Retinal pigment epithelial cell (primary cell): ENCODE results near the gene TNIK.

Source experiments
- DNase-seq: peaks from one replicate; pipeline ENCODE4 v3.0.0-alpha.2; 2010; ENCODE audit warnings: low read depth
- H3K4me3 ChIP-seq: 2 replicates; pipeline ENCODE4 v1.5.1; 2011; ENCODE audit warnings: mild to moderate bottlenecking, low read length, control low read depth, moderate library complexity
- TF ChIP-seq, protein P1 (sequence below): conservative IDR thresholded peaks from 2 replicates; pipeline ENCODE4 v1.5.1; 2011; ENCODE audit warnings: low read depth, low read length, control low read depth, inconsistent platforms

TNIK gene

DNA sequence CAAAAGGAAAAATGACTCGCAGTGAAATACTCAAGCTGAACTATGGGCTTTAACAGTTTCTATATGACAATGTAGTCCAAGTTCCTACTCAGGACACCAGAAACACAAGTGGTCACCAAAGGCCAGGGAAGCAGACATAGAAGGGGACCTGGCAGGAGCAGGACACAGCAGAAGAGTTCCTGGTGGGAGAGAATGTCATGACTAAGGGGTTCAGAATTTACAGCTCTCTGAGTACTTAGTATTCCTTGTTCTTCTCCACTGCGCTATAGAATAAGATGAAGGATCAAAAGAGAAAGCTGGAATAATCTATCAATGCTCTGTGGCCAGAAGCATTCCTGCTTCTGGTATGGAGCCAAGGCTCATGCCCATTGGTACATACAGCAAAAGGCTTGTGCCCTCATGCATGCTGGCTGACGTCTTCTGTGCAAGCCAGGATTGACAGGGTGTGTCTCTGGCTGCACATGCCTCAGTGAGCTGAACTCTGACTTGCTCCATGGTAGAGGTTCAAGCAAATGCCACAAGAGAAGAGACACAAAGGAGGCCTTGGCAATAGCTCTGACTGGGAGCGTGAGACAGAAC is 305.0 kb downstream of the TNIK start:
- TF ChIP-seq, protein P1, sequence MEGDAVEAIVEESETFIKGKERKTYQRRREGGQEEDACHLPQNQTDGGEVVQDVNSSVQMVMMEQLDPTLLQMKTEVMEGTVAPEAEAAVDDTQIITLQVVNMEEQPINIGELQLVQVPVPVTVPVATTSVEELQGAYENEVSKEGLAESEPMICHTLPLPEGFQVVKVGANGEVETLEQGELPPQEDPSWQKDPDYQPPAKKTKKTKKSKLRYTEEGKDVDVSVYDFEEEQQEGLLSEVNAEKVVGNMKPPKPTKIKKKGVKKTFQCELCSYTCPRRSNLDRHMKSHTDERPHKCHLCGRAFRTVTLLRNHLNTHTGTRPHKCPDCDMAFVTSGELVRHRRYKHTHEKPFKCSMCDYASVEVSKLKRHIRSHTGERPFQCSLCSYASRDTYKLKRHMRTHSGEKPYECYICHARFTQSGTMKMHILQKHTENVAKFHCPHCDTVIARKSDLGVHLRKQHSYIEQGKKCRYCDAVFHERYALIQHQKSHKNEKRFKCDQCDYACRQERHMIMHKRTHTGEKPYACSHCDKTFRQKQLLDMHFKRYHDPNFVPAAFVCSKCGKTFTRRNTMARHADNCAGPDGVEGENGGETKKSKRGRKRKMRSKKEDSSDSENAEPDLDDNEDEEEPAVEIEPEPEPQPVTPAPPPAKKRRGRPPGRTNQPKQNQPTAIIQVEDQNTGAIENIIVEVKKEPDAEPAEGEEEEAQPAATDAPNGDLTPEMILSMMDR: no peak
- H3K4me3 ChIP-seq: no peak overlapping the region
- no peak for DNase-seq

- TF ChIP-seq, protein P1: no peak
- no peak for DNase-seq
- no peak overlapping the region for H3K4me3 ChIP-seq
Observed at GRCh38 chr3:171150945-171151344, 309.3 kb downstream of the TNIK start.

DNA sequence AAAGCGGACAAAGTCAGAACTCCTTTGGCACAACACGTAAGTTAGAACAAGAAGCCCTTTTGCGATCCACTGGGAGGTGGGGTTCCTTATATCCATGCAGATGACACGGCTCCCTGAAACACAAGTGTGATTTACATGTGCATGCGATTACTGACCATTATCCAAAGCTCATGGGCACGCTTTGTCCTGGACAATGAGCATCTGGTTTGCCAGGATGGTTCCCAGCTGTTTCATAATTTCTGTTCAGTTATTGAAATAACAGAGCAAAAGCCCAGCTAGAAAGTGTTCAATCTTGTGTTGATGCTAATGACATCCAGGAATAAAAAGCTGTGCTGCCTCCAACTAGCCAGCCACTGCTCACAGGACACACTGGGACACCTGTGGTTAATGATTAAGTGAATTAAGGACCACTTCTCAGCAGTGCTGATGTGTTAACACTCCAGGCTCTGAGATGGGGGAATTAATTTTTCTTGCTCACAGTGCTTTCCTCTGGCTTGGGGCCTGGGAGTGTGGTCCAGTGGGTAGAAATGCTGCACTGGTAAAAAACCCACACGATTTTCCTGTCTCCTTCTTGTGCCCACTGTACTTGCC is 310.6 kb downstream of the TNIK start:
- no peak for DNase-seq
- no peak overlapping the region for H3K4me3 ChIP-seq
- TF ChIP-seq, protein P1: no peak

DNA sequence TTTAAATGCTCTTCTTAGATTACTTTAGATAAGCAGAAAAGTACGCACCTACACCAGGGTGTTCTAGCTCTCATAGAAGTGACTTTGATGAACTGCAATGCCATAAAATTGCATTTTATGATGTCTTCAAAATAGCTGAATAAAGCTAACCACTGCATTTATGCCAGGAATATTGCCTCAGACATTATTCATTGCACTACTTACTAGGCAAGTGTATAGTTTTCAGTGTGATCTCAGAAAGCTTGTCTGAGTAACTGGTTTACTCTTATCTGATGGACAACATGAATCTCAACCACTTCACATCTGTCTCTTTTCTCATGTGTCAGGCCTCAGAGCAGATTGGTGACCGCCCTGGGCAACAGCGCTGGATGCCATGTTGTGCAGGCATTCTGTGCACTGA is 314.4 kb downstream of the TNIK start:
- TF ChIP-seq, protein P1: no peak
- no peak overlapping the region for H3K4me3 ChIP-seq
- DNase-seq: no peak

DNA sequence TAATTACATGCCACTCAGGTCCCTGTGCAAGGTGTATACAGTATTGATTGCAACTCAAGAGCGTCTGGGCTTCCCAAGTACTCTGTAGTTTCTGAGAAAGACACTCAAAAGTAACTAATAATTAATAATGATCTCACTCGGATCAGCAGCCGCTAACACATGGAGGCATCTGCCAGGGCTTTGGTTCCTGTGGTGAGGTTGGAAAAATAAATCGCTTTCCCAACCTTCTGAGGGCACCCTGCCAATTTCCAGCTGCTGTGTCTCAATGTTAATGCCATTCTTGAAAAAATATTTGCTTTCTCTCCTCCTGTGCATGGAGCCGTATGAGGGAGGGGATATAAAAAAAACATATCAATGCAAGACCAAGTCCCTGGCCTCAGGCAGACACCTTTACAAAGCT is 317.2 kb downstream of the TNIK start:
- TF ChIP-seq, protein P1: no peak
- no peak overlapping the region for H3K4me3 ChIP-seq
- DNase-seq: no peak

DNA sequence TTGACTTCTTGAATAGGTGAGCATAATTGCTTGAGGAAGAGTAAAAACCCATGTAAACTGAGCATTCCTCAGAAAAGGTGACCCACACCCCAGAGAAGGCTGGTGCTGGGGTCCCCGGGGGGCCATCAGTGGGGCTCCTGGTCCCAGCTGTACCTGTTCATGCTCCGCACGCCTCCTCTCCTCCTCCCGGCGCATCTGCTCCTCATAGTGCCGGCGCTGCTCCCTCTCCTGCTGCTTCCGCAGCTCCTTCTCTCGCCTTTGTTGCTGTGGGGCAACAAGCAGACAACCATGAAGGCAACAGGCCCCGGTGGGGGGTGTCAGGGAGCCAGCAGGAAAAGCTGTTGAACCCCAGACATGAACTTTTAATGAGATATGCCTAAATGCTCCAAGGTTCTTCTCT is 320.0 kb downstream of the TNIK start:
- no peak overlapping the region for H3K4me3 ChIP-seq

GRCh38 chr3:171138027-171138426 is 322.2 kb downstream of the TNIK start:
- DNase-seq: no peak
- TF ChIP-seq, protein P1: no peak
- no peak overlapping the region for H3K4me3 ChIP-seq

More for the DNA sequence above, 320.0 kb downstream of the TNIK start:
- DNase-seq: no peak
- TF ChIP-seq, protein P1: no peak
